Stimulated activated CD8-positive, alpha-beta memory T cell treated with anti-CD3 and anti-CD28 coated beads, Interleukin-2, amount 100 ng/mL, for 48 hours (primary cell): Measurements from ENCODE around the gene B9D2.

ENCODE experiments used
- DNase-seq, 2 donors: peaks; one replicate each; pipeline ENCODE4 v3.0.0-alpha.2; 2020; ENCODE audit warnings: low read depth in 2 of 2

Gene B9D2

DNA sequence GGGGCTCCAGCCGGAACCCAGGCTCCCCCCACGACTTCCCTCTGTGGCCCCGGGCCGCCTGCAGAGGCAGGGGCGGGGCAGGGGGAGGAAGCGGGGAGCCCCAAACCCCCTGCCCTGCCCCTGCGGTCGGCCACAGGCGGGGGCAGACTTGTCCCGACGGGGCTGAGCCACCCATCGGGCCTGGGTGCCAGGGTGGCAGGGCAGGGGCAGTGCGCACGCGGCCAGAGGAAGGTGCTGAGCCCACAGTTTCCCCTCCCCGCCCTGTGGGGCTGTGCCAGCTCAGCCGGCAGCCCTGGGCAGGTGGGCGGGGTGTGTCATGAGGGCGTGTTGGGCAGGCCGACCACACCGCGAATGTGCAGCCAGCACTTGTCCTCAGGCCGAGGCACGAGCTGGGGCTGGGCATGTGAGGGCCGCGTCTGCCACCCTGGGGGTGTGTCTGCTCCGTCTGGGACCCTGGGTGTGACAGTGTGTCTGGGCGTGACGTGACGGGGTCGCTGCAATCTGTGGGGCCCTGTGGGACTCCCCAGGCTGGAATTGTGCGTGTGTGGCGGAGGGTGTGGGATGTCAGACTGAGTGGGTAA lies 36.3 kb downstream of the B9D2 start:
- peak; percentile 83 to 87 for DNase-seq

DNA sequence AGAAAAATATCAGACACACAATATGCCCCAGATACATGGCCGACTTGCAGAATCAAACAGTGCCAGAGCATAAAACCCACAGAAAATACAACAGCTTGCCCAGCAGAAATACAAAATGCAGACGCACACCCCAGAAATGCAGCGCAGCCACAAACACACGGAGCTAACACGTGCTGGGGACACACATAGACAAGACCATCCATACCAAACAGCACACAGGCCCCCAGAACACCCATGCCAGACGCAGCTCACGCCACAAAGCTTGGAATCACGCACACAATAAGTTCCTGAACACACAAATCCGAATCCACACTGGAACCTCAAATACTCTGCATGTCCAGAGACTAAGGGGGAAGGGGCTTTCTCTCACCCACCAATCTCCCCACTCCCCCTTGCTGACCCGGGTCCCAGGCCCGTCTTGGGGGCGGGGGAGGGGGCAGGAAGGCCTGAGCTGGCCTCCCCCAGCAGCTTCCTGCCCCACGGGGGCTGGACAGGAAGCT lies 36.8 kb downstream of the B9D2 start:
- no peak for DNase-seq

DNA sequence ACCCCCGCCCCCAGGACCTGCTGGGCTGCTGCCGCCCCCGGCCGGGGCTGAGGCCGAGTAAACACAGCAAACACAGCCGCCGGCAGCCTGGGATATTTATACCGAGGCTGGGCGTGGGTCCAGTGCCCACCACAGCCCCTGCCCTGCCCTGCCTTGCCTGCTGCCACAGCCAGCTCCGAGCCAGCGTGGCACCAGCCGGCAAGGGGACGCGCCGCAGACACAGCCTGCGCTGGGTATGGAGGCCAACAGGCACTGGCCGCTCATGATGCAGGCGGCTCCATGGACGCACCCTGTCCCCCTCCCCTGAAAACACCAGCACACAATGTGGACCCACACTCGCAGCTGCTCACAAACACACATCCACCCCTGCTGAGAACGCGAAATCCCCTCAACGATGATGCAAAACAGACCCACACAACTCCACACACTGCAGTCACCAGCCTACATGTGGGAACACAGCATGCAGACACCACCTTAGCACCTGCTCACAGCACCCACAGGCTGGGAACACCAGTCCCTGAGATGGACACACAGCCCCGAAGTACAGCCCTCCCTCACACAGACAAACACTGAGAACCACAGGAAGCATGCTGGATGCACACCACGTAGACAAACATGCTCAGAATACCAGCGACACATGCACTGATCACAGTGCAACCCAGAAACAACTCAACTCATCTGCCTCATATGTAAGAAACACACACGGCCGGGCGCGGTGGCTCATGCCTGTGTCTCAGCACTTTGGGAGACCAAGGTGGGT lies 37.8 kb downstream of the B9D2 start:
- DNase-seq, result no peak

DNA sequence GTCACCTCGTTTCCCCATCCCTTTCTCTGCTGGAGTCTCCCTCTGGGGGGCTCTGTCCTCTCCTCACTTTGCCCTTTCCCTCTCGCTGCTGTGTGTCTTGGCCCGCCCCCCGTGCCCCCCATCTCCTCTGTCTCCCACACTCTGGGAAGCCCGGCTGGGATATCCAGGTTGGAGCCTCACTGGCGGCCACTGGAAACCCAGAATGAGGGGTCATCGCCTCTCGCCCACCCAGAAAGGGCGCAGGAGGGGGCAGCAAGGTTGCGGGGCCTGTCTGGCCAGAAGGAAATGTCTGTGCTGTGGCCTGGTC lies 38.4 kb downstream of the B9D2 start:
- no peak for DNase-seq

DNA sequence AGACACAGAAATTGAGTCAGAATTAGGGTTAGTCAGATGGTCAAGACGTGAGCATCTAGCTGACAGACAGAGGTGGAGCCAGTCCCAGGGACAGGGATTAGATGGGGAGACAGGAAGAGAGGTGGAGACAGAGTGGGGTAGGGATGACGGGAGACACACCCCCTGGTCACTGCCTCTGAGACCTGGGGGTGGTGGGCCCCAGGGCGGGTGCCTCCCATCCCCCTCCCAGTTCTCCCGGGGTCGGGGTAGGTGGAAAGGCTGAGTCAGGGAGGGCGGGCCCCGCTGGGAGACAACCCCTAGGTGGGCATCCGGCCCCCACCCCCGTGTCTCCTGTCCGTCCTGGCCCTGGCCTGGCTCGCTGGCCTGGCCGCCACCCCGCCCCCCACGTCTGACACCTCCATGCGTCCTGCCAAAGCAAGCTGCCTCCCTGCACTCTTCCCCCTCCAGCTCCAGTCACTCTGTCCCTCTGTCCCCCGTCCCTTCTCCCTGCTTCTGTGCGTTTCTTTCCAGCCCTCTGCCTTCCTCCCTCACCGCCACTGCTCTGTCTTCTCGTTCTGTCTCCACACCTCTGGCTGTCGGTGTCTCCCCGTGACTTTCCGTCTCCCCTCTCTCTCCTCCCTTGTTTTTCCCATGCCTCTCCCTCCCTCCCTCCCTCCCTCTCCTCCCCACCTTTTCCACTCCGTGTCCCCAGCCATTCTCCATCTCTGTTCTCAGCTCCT lies 38.9 kb downstream of the B9D2 start:
- DNase-seq, result no peak

DNA sequence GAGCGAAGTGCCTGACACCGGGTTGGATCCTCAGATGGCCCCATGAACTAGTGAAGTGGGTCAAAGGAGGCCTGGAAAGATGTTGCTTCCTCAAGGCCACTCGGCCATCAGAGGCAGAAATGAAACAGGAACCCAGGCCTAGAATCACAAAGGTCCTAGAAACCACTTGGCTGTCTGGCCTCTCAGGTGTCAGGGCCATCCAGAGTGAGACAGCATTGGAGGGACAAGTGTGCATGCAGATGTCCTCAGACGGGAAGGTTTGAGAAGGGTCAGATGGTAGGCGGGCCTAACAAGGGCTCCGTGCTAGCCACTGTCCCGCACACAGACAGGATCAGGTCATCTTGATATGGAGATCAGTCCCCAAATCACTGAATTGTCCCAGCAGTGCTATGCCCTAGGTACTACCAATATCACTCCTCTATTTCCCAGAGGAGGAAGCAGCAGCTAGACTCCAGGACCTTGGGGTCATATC lies 39.7 kb downstream of the B9D2 start:
- DNase-seq, result no peak

DNA sequence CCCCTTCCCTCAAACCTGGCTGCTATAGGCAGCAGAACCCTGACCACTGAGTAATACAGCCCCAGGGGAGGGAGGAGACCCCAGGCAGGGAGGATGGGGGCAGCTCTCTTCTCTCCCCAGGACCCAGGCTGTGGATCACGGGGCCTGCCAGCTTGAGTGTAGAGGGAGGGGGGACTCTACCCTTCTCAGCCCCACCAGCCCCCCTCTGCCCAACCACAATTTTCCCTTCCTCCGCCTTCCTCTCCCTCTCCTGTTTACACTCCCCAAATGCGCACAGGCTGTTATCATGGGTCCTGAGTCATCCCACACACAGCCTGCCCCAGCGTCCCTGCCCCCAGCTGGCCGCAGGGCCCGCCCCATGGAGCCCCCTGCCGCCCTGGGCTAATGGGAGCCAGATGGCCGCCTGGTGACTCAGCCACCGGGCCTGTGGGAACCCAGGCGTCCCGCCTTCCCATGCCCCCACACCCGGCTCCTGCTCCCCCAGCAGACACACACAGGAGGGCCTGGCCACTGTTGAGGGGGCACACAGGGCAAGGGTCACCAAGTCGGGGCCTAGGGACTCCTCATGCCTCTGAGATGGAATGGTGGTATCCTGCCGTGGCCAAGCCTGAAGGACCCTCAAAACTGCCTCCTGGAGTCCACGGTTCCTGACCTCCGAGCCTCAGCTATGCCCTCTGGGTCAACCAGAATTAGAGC lies 40.4 kb downstream of the B9D2 start:
- DNase-seq, result no peak

DNA sequence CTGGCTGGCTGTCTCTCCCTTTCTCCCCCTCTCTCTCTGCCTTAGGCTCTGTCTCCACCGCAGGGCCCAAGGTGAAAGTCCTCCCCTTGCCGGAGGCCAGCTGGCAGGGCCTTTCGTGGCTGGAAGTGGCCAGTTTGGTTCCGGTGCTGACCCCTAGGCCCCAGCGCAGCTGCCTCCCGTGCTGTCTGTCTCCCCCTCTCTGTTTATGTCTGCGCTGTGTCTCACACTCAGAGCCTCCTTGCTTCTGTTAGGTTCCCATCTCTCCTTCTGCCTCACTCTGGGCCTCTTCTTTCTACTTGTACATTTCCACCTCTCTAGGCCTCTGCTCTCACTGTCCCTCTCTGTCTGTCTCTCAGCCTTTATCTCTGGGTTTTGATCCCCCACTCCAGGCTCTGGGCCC lies 40.9 kb downstream of the B9D2 start:
- no peak for DNase-seq

DNA sequence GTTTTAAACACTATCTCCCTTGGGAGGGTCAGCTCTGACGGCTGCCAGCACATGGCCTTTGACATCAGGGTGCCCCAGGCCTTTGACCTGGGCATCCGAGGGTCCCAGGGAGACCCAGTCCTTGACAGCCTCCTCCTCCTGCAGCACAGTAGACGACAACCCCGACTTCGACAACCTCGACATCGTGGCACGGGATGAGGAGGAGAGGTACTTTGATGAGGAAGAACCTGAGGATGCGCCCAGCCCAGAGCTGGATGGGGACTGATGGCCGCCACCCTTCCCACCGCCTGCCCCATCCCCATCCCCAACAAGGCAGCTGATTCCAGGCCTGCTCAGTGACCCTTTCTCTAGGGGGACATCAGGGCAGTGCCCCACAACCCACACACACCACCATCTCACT lies 41.5 kb downstream of the B9D2 start:
- DNase-seq, result no peak

DNA sequence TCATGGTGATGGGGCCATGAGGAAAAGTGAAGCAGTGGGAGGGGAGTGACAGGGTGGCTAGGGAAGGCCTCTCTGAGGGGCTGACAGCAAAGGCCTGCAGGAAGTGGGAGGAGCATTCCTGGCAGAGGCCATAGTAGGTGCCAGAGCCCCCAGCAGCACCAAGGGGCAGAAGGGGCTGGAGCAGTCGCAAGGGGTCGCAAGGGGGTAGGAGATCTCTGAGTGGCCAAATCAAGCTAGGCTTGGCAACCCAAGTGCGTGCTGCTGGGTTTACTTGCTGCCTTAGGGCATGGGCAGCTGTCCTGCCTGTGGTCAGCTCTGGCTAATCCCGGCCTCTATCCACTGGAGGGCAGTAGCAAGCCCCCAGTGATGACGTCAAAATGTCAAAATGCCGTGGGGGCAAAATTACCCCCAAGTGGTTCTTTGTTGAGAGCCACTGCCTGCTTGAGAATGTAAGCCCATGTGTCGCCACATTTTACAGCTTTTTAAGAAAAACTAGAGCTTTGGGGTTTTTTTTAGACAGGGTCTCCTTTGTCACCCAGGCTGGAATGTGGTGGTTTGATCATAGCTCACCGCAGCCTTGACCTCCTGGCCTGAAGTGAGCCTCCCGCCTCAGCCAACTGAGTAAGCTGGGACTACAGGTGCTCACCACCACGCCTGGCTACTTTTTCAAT lies 42.2 kb downstream of the B9D2 start:
- DNase-seq, result no peak

DNA sequence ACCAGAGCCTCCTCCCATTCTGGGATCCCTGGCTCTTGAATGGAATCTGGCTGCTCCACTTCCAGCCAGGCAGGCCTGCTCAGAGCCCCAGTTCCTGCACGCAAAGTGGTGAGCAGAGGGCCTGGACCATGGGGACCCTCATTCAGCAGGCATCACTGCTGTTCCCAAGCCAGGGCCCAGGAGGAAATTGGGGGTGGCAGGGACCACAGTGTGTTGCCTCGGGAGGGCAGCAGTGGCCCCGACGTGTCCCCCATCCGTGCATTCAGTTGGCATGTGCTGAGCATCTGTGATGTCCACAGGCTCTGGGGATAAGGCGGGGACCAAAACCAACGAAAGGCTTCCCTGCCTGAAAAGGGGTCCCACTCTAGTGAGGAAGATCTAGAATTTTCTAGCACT lies 42.7 kb downstream of the B9D2 start:
- DNase-seq, result no peak

DNA sequence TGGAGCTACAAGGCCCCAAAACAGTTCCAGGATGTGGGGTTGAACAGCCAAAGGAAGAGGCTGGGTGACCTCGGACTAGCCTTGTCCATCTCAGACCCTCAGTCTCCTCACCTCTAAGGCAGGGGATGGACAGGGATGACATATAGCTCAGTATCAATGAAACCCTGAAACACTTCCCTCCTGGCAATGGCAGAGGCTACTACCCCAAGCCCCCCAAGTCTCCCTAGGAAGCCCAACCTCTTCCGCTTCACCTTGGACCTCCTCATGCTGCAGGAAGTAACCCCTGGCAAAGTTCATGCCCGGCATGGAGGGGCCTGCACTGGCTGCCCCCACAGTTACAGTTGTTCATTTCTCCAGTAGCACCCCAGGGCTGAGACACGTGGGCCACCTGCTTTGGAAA lies 43.4 kb downstream of the B9D2 start:
- DNase-seq, result no peak

DNA sequence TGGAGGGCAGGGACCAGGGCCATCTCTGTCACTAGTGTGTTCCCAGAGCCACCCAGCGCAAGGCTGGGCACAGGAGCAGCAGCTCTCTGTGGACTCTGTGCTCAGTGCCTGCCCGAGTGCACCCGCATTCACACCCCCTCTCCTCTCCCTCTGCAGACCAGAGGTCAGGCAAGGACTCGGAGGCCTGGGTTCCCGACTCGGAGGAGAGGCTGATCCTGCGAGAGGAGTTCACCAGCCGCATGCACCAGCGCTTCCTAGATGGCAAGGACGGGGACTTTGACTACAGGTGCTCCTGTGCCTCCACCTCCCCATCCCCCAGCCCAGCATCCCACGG lies 43.8 kb downstream of the B9D2 start:
- no peak for DNase-seq

DNA sequence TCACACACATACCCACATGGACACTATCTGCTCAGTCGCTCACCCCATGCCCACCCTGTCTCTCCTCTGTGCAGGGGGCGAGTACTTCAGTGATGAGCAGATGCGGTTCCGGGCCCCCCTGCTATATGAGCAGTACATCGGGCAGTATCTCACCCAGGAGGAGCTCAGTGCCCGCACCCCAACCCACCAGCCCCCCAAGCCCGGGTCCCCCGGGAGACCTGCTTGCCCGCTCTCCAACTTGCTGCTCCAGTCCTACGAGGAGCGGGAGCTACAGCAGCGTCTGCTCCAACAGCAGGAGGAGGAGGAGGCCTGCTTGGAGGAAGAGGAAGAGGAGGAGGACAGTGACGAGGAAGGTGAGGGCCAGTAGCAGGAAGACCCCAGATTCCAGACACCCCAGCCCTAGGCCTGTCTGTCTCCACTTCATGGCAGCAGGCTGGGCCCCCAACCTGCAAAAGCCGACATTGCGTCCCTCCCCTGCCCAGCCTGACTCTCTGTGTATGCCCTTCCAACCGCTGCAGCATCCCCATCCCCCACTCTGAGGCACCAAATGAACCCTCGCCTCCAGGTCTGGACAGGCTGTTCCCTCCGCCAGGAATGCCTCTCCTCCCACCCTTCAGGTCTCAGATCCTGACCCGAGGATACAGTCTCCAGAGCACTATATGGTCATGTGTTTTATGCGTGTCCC lies 44.3 kb downstream of the B9D2 start:
- DNase-seq, result no peak

DNA sequence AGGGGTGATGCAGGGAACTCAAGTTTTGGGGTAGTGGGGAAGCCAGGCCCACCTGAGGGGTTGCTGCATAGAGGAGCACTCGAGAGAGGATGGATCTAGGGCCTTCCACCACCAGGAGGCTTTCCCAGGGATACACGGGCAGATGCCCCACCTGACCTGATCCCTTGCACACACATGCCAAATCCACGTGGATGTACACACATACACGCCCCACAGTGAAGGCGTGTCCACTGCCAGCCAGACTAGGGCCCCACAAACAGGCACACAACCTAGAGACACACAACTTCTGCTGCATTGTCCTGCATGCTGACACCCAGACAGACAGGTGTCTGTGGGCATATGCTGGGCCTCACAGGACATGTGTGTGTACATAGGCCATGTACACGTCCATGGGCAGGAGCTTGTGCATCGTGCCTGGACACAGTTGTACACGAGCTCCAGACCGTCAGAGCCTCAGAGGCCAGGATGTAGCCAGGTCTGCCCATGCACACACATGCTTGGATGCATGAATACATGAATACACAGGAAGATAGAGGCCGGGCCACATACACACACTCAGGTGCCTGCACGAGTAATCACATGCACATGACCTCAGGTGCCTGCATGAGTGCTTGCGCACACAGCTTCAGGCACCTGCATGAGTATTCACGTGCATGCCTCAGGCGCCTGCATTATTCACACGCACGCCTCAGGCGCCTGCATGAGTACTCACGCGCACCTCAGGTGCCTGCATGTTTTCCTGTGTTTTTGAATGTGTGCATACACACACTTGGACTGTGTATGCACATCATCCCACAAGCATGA lies 45.1 kb downstream of the B9D2 start:
- DNase-seq, result no peak

DNA sequence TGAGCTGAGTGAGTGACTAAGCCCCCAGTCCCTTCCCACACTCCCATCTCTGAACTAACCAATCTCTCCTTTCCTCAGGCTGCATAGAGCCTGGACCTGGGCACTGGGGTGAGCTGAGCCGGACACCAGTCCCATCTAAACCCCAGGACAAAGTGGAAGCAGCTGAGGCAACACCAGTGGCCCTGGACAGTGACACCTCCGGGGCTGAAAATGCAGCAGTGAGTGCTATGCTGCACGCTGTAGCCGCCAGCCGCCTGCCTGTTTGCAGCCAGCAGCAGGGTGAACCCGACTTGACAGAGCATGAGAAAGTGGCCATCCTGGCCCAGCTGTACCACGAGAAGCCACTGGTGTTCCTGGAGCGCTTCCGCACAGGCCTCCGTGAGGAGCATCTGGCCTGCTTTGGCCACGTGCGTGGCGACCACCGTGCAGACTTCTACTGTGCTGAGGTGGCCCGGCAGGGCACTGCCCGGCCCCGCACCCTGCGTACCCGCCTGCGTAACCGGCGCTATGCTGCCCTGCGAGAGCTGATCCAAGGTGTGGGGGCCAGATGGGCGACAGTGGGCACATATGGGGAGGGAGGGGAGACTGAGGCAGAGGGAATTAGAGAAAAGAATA lies 47.5 kb downstream of the B9D2 start:
- no peak for DNase-seq

DNA sequence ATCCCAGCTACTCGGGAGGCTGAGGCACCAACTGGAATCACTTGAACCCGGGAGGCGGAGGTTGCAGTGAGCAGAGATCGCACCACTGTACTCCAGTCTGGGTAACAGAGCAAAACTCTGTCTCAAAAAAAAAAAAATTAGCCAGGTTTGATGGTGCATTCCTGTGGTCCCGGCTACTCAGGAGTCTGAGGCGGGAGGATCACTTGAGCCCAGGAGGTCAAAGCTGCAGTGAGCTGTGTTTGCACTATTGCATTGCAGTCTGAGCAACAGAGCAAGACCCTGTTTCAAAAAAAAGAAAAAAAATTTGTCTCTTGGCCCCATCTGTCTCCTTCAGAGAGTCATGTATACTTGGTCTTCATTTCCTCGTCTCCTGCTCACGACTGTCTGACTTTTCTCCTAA lies 52.3 kb downstream of the B9D2 start:
- no peak for DNase-seq

DNA sequence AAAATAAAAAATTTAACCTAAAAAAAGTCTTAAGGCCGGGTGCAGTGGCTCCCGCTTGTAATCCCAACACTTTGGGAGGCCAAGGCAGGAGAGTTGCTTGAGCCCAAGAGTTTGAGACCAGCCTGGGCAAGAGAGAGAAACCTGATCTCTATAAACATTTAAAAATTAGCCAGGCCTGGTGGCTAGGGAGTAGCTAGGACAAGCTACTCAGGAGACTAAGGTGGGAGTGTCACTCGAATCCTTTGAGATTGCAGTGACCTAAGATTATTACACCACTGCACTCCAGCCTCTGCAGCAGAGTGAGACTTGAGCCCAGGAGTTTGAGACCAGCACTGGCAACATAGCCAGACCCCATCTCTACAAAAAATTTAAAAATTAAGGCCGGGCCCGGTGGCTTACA lies 52.9 kb downstream of the B9D2 start:
- DNase-seq, result no peak

DNA sequence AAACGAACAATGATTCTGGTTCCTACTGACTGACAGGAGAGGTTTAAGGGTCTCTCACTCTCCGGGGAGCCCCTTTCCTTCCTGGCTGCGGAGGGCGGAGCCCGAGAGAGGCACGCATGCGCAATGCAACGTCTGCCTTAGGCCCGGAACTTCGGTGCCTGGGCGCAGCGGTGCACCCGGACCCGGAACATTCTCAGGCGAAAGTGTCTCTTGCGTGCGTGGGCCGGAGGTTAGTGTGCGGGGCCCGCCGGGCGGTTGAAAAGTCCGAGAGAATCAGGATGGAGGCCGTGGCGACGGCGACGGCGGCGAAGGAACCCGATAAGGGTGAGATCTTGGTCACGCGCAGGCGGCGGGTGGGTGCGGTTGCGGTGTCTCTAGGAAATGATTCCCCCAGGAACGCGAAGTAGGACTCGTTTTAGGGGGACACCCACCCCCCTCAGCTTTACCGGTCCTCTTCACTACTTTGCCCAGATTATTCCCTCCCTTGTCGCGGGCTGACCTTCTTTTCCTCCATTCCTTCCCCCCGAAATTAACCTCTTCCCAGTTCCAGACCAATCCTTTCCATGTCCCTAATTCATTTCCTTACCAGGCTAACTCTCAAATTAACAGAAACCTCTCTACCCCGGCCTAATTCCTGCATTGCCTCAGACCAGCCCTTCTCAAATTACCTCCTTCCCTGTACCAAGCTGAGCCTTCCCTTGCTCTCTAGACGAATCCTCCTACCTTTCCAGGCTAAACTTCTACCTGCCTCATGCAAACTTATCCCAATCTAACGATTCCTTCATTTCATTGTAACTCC lies 53.7 kb downstream of the B9D2 start, which contains the start of gene CCDC97:
Gene CCDC97 (plus strand): TSS at position 140 of the 799 bp plus-strand sequence. CDS start 139 bp downstream, at position 279.
- peak; percentile 76 to 85 for DNase-seq
